K562 (cell line): ENCODE measurements around the gene FOXN3. TPM values are rescaled to one million over a fixed set of nuclear protein-coding genes. Genes with fewer than 3 reads are reported as not detected.

Source experiments
- ATAC-seq: fragments of 200-7000 bp; cut with Tn5 transposase; 3 replicates; pipeline ENCODE4 v1.9.1; 2020; ENCODE audit warnings: moderate library complexity
- BruUV-seq: library from RNA; stranded (reverse); fragments of 400-500 nt; replicated peaks from 2 replicates; lab custom pipeline; 2021; lab: Mats Ljungman, UMichigan
- CTCF ChIA-PET: fragments of 300-600 bp; formaldehyde crosslinking; extraction: SDS; loops from one replicate; lab custom pipeline; 2021; ENCODE audit warnings: low intra/inter-chr PET ratio; lab: Yijun Ruan, JAX
- POLR2A ChIA-PET: fragments of 300-600, 350-650 bp; sonication (Branson Sonifier 250); formaldehyde crosslinking; extraction: SDS; loops from one replicate; lab custom pipeline; 2021; ENCODE audit warnings: antibody characterized with exemption, inconsistent platforms; lab: Yijun Ruan, JAX
- DNase-seq, 4 experiments: peaks; one replicate each; pipeline versions ENCODE4 v3.0.0 to v3.0.0-alpha.2; 2011 to 2018; ENCODE audit warnings: low spot score in 3 of 4, mixed read lengths in 3 of 4; ENCODE audit errors: extremely low read depth in 1 of 4
- FAIRE-seq: peaks from 2 replicates; lab custom pipeline; 2011; peaks lifted over from hg19 to GRCh38; lab: Jason Lieb, UNC
- H2AFZ ChIP-seq: 2 replicates; pipeline ENCODE4 v1.6.0; 2011; ENCODE audit warnings: low read depth, low read length, control low read depth, inconsistent platforms
- H3K27ac ChIP-seq: fragments of 200-600 bp; 3 replicates; pipeline ENCODE4 v1.8.0; 2011; ENCODE audit warnings: low read depth, mild to moderate bottlenecking, control low read depth, inconsistent platforms, low read length, moderate library complexity, mixed read lengths; ENCODE audit errors: extremely low read depth
- H3K27me3 ChIP-seq, 2 experiments: fragments of 300-600 bp in 1 of 2; 2 replicates in 1 of 2; 3 replicates in 1 of 2; pipeline versions ENCODE4 v1.6.0 to v1.8.0; 2011; ENCODE audit warnings: inconsistent platforms in 2 of 2, low read length in 2 of 2, mild to moderate bottlenecking in 1 of 2, mixed read lengths in 1 of 2, moderate library complexity in 1 of 2; ENCODE audit not compliant: control insufficient read depth in 2 of 2, insufficient read depth in 2 of 2
- H3K36me3 ChIP-seq: fragments of 300-600 bp; 3 replicates; pipeline ENCODE4 v1.8.0; 2011; ENCODE audit warnings: mild to moderate bottlenecking, low read length, inconsistent platforms; ENCODE audit not compliant: control insufficient read depth, insufficient read depth
- H3K4me1 ChIP-seq, 2 experiments: fragments of 200-600 bp in 1 of 2; replicated peaks in 1 of 2; 2 replicates in 1 of 2; 3 replicates in 1 of 2; pipeline versions ENCODE4 v1.5.1 to v1.8.0; 2011; ENCODE audit warnings: inconsistent platforms in 2 of 2, low read length in 2 of 2, mild to moderate bottlenecking in 1 of 2, mixed read lengths in 1 of 2, moderate library complexity in 1 of 2; ENCODE audit not compliant: control insufficient read depth in 2 of 2, insufficient read depth in 2 of 2
- H3K4me2 ChIP-seq: 2 replicates; pipeline ENCODE4 v1.6.1; 2011; ENCODE audit warnings: low read length, control low read depth, inconsistent platforms, mixed read lengths; ENCODE audit not compliant: insufficient read depth
- H3K4me3 ChIP-seq: fragments of 200-600 bp; sonication (generic), shearing (Covaris generic); 2 replicates; pipeline ENCODE4 v1.5.1; 2016; ENCODE audit warnings: control low read depth, inconsistent platforms
- H3K79me2 ChIP-seq: fragments of 200-600 bp; 3 replicates; pipeline ENCODE4 v1.8.0; 2011; ENCODE audit warnings: low read length, inconsistent platforms; ENCODE audit not compliant: control insufficient read depth, insufficient read depth
- H3K9ac ChIP-seq, 2 experiments: 2 replicates each; pipeline versions ENCODE4 v1.6.0 to v1.6.1; 2011; ENCODE audit warnings: low read depth in 2 of 2, low read length in 2 of 2, control low read depth in 1 of 2, inconsistent platforms in 1 of 2, mild to moderate bottlenecking in 1 of 2, mixed read lengths in 1 of 2; ENCODE audit not compliant: insufficient read depth in 1 of 2
- H3K9me1 ChIP-seq: one replicate; pipeline ENCODE4 v1.6.0; 2011; ENCODE audit warnings: inconsistent platforms, mild to moderate bottlenecking, low read length, moderate library complexity; ENCODE audit not compliant: control insufficient read depth, insufficient read depth
- H3K9me3 ChIP-seq: replicated peaks from 2 replicates; pipeline ENCODE4 v1.5.1; 2011; ENCODE audit warnings: low read depth, low read length, inconsistent platforms; ENCODE audit not compliant: control insufficient read depth, insufficient read depth
- H4K20me1 ChIP-seq: replicated peaks from 2 replicates; pipeline ENCODE4 v1.6.1; 2011; ENCODE audit warnings: low read length, inconsistent platforms, mixed read lengths; ENCODE audit not compliant: control insufficient read depth, insufficient read depth
- CEBPB ChIP-seq: fragments of 450-650 bp; IDR thresholded peaks from 2 replicates; pipeline ENCODE4 v1.6.1; 2016; ENCODE audit warnings: missing genetic modification characterization, missing compliant biosample characterization
- CHAMP1 ChIP-seq: fragments of 450-650 bp; IDR thresholded peaks from 2 replicates; pipeline ENCODE4 v1.6.1; 2016; ENCODE audit warnings: mild to moderate bottlenecking
- CHD1 ChIP-seq: fragments of 200-600 bp; sonication (generic); IDR thresholded peaks from one replicate; pipeline ENCODE4 v1.6.1; 2012; ENCODE audit warnings: mild to moderate bottlenecking, moderate library complexity, low read length, inconsistent platforms
- DIDO1 ChIP-seq: fragments of 450-650 bp; IDR thresholded peaks from 2 replicates; pipeline ENCODE4 v1.6.1; 2016; ENCODE audit warnings: low read depth, missing biosample characterization, missing genetic modification characterization
- FOXJ3 ChIP-seq: sonication (generic); formaldehyde crosslinking; IDR thresholded peaks from 2 replicates; pipeline ENCODE4 v1.4.0; 2020; ENCODE audit warnings: mild to moderate bottlenecking, missing genetic modification reagents
- FOXK1 ChIP-seq: sonication (generic); formaldehyde crosslinking; IDR thresholded peaks from 2 replicates; pipeline ENCODE4 v1.8.0; 2022; ENCODE audit warnings: missing genetic modification reagents, mild to moderate bottlenecking, borderline replicate concordance
- FOXK2 ChIP-seq, 2 experiments: fragments of 450-650 bp; IDR thresholded peaks in 1 of 2; conservative IDR thresholded peaks in 1 of 2; 2 replicates each; pipeline ENCODE4 v1.6.1; 2016; ENCODE audit warnings: low read depth in 2 of 2, mild to moderate bottlenecking in 1 of 2
- HNRNPL ChIP-seq: fragments of 200-400 bp; formaldehyde crosslinking; IDR thresholded peaks from 2 replicates; pipeline ENCODE4 v1.6.1; 2017; ENCODE audit warnings: low read depth, mild to moderate bottlenecking, low read length
- LARP7 ChIP-seq: fragments of 450-650 bp; IDR thresholded peaks from 2 replicates; pipeline ENCODE4 v1.6.1; 2016
- POLR2B ChIP-seq: fragments of 450-650 bp; IDR thresholded peaks from 2 replicates; pipeline ENCODE4 v1.6.1; 2018; ENCODE audit warnings: low read depth; ENCODE audit not compliant: partially characterized antibody
- RBFOX2 ChIP-seq: fragments of 200-400 bp; formaldehyde crosslinking; IDR thresholded peaks from 2 replicates; pipeline ENCODE4 v1.6.1; 2017; ENCODE audit warnings: low read depth, mild to moderate bottlenecking, low read length, moderate library complexity
- STAT5A ChIP-seq: IDR thresholded peaks from 2 replicates; pipeline ENCODE4 v1.6.1; 2012; ENCODE audit warnings: low read length, inconsistent platforms, borderline replicate concordance
- ZNF699 ChIP-seq: fragments of 250-450 bp; sonication (Bioruptor Pico); IDR thresholded peaks from 2 replicates; pipeline ENCODE4 v1.8.0; 2021; ENCODE audit warnings: mild to moderate bottlenecking, moderate library complexity; ENCODE audit not compliant: insufficient replicate concordance
- WGBS: fragments of 100-300 bp; shearing (Covaris generic); methylation state at CpG from one replicate; pipeline ENCODE4 v1.1.6; 2016; ENCODE audit warnings: low coverage, mixed read lengths; ENCODE audit not compliant: insufficient coverage; ENCODE audit errors: missing lambda C conversion rate; 5-methylcytosine and 5-hydroxymethylcytosine counted together
- in situ Hi-C: fragments of 300-500 bp; cut with MboI; formaldehyde crosslinking; loops from 4 replicates; pipeline ENCODE4 v1.15.0; 2018; ENCODE audit warnings: inconsistent platforms, mixed read lengths
- intact Hi-C: fragments of 100-400 bp; cut with micrococcal nuclease; formaldehyde crosslinking; loops from 2 replicates; pipeline ENCODE4 v1.14.2; 2022
- polyA plus RNA-seq, 8 experiments: library from polyadenylated mRNA; depleted of rRNA in 4 of 8; stranded (reverse) in 5 of 8; unstranded in 3 of 8; fragments of >200 nt; fragmentation: Nextera tagmentation in 2 of 8; fragmentation: Illumina TruSeq in 1 of 8; extraction: Ambion mirVana in 2 of 8; extraction: Trizol in 1 of 8; gene quantifications; 2 replicates each; pipeline versions ENCODE4 v1.2.1 to v1.2.3, GENCODE V29; 2011 to 2014; ENCODE audit warnings: inconsistent platforms in 1 of 8, missing spikeins in 1 of 8
- total RNA-seq, 7 experiments: library from RNA; depleted of rRNA in 6 of 7; stranded (reverse); fragments of >200 nt in 6 of 7; fragmentation: Illumina TruSeq in 2 of 7; extraction: Trizol in 2 of 7; gene quantifications; 2 replicates each; pipeline versions ENCODE4 v1.2.1 to v1.2.3, GENCODE V29; 2011 to 2021; ENCODE audit warnings: low replicate concordance in 1 of 7
- TF ChIP-seq, protein P1 (sequence below), 2 experiments: IDR thresholded peaks in 1 of 2; conservative IDR thresholded peaks in 1 of 2; 2 replicates each; pipeline ENCODE4 v1.6.1; 2016; ENCODE audit warnings: low read depth in 2 of 2, mild to moderate bottlenecking in 1 of 2, missing compliant biosample characterization in 1 of 2, missing genetic modification characterization in 1 of 2, moderate library complexity in 1 of 2
- TF ChIP-seq, protein P2 (sequence below): sonication (generic); formaldehyde crosslinking; IDR thresholded peaks from 2 replicates; pipeline ENCODE4 v1.8.1; 2023; ENCODE audit warnings: mild to moderate bottlenecking, missing genetic modification reagents

The FOXN3 gene
- total and polyA plus RNA-seq, 9 of the 15 experiments (the other 6 are each of a cell fraction or from before 2014, with no cell fraction given), result 0.07 to 1.3 (median 0.40) TPM

DNA sequence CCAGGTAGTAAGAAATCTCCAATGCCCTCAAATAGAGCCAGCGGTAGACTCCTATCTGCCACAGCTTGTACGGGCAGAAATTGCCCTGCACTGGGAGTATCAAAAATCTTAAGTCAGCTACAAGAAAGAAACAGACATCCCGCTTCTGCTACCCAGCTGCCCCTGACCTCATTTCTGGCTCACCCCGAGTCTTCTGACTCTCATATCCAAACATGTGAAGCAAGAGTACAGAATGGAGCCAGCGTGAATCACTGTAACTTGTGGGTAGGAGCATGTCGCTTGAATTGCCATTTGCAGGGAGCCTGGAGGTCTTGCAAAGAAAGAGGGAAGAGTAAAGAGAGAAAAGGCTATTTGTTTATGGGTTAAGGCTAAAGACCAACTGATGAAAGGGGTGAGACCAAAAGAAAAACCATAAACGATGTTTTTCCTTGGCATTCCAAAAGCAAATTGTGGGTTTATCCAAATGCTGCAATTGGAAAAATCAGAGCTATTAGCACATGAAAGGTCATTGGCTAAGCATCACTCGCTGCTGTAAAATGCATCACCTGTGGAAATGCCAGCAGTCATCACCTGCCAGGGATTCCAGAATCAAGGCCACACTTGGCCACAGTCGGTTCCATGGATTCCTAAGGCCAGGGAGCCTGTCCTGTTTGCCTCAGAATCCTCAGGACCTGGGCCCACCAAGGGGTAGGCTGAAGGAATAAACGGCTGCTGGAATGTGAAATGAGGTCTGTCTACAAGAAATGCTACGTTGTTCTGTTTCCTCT, 86.6 kb downstream of the FOXN3 start:
- Histone ChIP-seq H3K4me2 (no peak overlapping the region), H2AFZ (no peak overlapping the region), H3K27me3 (peaks cover 0 to 4% of the 10 kb centered on the region in 2 experiments; a peak in 1 of 5 replicates), H3K4me1 (no peaks in the 10 kb centered on the region), H3K27ac (no peak overlapping the region), H3K9me3 (no peaks in the 10 kb centered on the region), H4K20me1 (no peaks in the 10 kb centered on the region), H3K4me3 (no peak overlapping the region), H3K36me3 (no peaks in the 10 kb centered on the region), H3K9me1 (no peaks in the 10 kb centered on the region), H3K9ac (no peak overlapping the region), H3K79me2 (no peaks in the 10 kb centered on the region)
- DNase-seq (no peak), FAIRE-seq (no peak), ATAC-seq (no peak)
- in situ Hi-C loops (no loop called here), intact Hi-C loops (no loop called here)
- ChIA-PET CTCF (no interaction called here), POLR2A (no interaction called here)
- TF ChIP-seq FOXJ3 (CRISPR knock-in tag) (no peak), HNRNPL (no peak), CEBPB (tag) (no peak), ZNF699 (CRISPR knock-in tag) (no peak), LARP7 (no peak), FOXK2 (conservative IDR thresholded peaks at IDR 0.05 in 1 of 2, IDR thresholded peaks at IDR 0.05 in 1 of 2; ENCODE audit: low read depth in 2 of 2) (no peak), CHAMP1 (no peak), DIDO1 (tag) (no peak), RBFOX2 (no peak), FOXK1 (CRISPR knock-in tag) (no peak), POLR2B (no peak), STAT5A (no peak), CHD1 (no peak)
- TF ChIP-seq, protein P1, sequence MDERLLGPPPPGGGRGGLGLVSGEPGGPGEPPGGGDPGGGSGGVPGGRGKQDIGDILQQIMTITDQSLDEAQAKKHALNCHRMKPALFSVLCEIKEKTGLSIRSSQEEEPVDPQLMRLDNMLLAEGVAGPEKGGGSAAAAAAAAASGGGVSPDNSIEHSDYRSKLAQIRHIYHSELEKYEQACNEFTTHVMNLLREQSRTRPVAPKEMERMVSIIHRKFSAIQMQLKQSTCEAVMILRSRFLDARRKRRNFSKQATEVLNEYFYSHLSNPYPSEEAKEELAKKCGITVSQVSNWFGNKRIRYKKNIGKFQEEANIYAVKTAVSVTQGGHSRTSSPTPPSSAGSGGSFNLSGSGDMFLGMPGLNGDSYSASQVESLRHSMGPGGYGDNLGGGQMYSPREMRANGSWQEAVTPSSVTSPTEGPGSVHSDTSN (CRISPR knock-in tag; IDR thresholded peaks at IDR 0.05; ENCODE audit: low read depth), result no peak
- TF ChIP-seq, protein P1 (tag; conservative IDR thresholded peaks at IDR 0.05; ENCODE audit: low read depth), result no peak
- TF ChIP-seq, protein P2, sequence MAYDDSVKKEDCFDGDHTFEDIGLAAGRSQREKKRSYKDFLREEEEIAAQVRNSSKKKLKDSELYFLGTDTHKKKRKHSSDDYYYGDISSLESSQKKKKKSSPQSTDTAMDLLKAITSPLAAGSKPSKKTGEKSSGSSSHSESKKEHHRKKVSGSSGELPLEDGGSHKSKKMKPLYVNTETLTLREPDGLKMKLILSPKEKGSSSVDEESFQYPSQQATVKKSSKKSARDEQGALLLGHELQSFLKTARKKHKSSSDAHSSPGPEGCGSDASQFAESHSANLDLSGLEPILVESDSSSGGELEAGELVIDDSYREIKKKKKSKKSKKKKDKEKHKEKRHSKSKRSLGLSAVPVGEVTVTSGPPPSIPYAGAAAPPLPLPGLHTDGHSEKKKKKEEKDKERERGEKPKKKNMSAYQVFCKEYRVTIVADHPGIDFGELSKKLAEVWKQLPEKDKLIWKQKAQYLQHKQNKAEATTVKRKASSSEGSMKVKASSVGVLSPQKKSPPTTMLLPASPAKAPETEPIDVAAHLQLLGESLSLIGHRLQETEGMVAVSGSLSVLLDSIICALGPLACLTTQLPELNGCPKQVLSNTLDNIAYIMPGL (CRISPR knock-in tag), result no peak
- WGBS, result 0% methylated on average over 10 of the region's 11 CpGs
- no TSS peak for BruUV-seq
